DOHH2 (cell line): ENCODE data around the gene LRMDA.

ENCODE experiments used
- H3F3A ChIP-seq: fragments of 200-600 bp; sonication (generic), shearing (Covaris generic); 2 replicates; pipeline ENCODE4 v1.6.0; 2016; ENCODE audit warnings: antibody characterized with exemption, mild to moderate bottlenecking; ENCODE audit not compliant: control insufficient read depth, insufficient read depth
- H3K27ac ChIP-seq: fragments of 200-600 bp; sonication (generic); 2 replicates; pipeline ENCODE4 v1.5.1; 2014; ENCODE audit warnings: low read depth, mild to moderate bottlenecking, low read length, moderate library complexity
- H3K27me3 ChIP-seq: fragments of 200-600 bp; sonication (generic); 2 replicates; pipeline ENCODE4 v1.6.1; 2014; ENCODE audit warnings: mild to moderate bottlenecking, low read length, mixed read lengths; ENCODE audit not compliant: control insufficient read depth
- H3K36me3 ChIP-seq: fragments of 200-600 bp; sonication (generic); 2 replicates; pipeline ENCODE4 v1.6.1; 2014; ENCODE audit warnings: mild to moderate bottlenecking, low read length, moderate library complexity, mixed read lengths; ENCODE audit not compliant: control insufficient read depth
- H3K4me1 ChIP-seq: fragments of 200-600 bp; sonication (generic); 2 replicates; pipeline ENCODE4 v1.6.1; 2014; ENCODE audit warnings: mild to moderate bottlenecking, low read length, mixed read lengths; ENCODE audit not compliant: control insufficient read depth
- H3K4me2 ChIP-seq: fragments of 200-600 bp; sonication (generic); 2 replicates; pipeline ENCODE4 v1.6.0; 2014; ENCODE audit warnings: mild to moderate bottlenecking, low read length, moderate library complexity
- H3K4me3 ChIP-seq: fragments of 200-600 bp; sonication (generic); 2 replicates; pipeline ENCODE4 v1.5.1; 2014; ENCODE audit warnings: mild to moderate bottlenecking, low read length, mixed read lengths
- H3K79me2 ChIP-seq: fragments of 200-600 bp; sonication (generic); 2 replicates; pipeline ENCODE4 v1.6.1; 2014; ENCODE audit warnings: mild to moderate bottlenecking, low read length, mixed read lengths; ENCODE audit not compliant: control insufficient read depth
- H3K9me2 ChIP-seq: fragments of 200-600 bp; sonication (generic); replicated peaks from 2 replicates; pipeline ENCODE4 v1.6.1; 2014; ENCODE audit warnings: mild to moderate bottlenecking, low read length, mixed read lengths; ENCODE audit not compliant: control insufficient read depth
- H3K9me3 ChIP-seq: fragments of 200-600 bp; sonication (generic); 2 replicates; pipeline ENCODE4 v1.6.1; 2014; ENCODE audit warnings: antibody characterized with exemption, low read length, mixed read lengths; ENCODE audit not compliant: control insufficient read depth, insufficient read depth
- H4K20me1 ChIP-seq: fragments of 200-600 bp; sonication (generic); 2 replicates; pipeline ENCODE4 v1.6.0; 2014; ENCODE audit warnings: low read depth, mild to moderate bottlenecking, antibody characterized with exemption, low read length, moderate library complexity; ENCODE audit not compliant: control insufficient read depth, insufficient read depth
- EZH2phosphoT487 ChIP-seq: fragments of 200-600 bp; sonication (generic); IDR thresholded peaks from 2 replicates; pipeline ENCODE4 v1.6.1; 2017; ENCODE audit warnings: borderline replicate concordance, mild to moderate bottlenecking, antibody characterized with exemption, low read length, moderate library complexity, mixed read lengths
- TF ChIP-seq, protein P1 (sequence below): fragments of 200-600 bp; sonication (generic); IDR thresholded peaks from one replicate; pipeline ENCODE4 v1.5.1; 2014; ENCODE audit warnings: antibody characterized with exemption, mild to moderate bottlenecking, low read depth, low read length; ENCODE audit not compliant: poor library complexity, severe bottlenecking

Gene LRMDA

GRCh38 chr10:75484717-75485116 is 53.3 kb downstream of the LRMDA start:
- TF ChIP-seq, protein P1, sequence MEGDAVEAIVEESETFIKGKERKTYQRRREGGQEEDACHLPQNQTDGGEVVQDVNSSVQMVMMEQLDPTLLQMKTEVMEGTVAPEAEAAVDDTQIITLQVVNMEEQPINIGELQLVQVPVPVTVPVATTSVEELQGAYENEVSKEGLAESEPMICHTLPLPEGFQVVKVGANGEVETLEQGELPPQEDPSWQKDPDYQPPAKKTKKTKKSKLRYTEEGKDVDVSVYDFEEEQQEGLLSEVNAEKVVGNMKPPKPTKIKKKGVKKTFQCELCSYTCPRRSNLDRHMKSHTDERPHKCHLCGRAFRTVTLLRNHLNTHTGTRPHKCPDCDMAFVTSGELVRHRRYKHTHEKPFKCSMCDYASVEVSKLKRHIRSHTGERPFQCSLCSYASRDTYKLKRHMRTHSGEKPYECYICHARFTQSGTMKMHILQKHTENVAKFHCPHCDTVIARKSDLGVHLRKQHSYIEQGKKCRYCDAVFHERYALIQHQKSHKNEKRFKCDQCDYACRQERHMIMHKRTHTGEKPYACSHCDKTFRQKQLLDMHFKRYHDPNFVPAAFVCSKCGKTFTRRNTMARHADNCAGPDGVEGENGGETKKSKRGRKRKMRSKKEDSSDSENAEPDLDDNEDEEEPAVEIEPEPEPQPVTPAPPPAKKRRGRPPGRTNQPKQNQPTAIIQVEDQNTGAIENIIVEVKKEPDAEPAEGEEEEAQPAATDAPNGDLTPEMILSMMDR = no peak
- no peak for TF ChIP-seq EZH2phosphoT487

DNA sequence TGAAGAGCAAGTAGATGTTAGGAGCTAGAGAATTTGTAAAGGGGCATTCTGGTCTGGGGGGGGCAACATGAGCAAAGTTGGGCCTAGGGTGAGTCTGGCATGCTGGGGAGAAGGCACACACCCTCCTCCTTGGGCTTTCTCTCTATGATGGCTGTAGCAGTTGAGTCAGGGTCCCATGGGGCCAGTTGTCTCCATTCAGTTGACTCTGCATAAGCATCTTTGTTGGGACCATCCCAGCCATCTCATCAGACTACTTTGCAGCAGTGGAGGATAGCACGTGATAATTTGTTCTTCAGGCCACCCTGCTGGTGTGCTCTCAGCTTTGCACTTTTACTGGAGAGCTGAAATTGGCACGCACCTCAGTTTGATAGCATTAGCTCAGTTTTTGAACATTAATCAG is 55.2 kb downstream of the LRMDA start:
- Histone ChIP-seq H3F3A (no peaks in the 10 kb centered on the region), H3K4me2 (no peak overlapping the region), H3K27me3 (no peaks in the 10 kb centered on the region), H3K4me3 (no peak overlapping the region), H3K79me2 (no peaks in the 10 kb centered on the region), H3K27ac (no peak overlapping the region), H3K4me1 (no peaks in the 10 kb centered on the region), H3K9me2 (no peaks in the 10 kb centered on the region), H3K36me3 (no peaks in the 10 kb centered on the region), H3K9me3 (no peaks in the 10 kb centered on the region), H4K20me1 (no peaks in the 10 kb centered on the region)
- TF ChIP-seq, protein P1 = no peak
- TF ChIP-seq EZH2phosphoT487 = no peak

More at GRCh38 chr10:75484717-75485116, 53.3 kb downstream of the LRMDA start:
- no peaks in the 10 kb centered on the region for H3K27me3 ChIP-seq
- H3K9me3 ChIP-seq = no peaks in the 10 kb centered on the region
- no peaks in the 10 kb centered on the region for H3K4me1 ChIP-seq
- H3K27ac ChIP-seq = no peak overlapping the region
- no peaks in the 10 kb centered on the region for H3F3A ChIP-seq
- H3K4me3 ChIP-seq = no peak overlapping the region
- no peaks in the 10 kb centered on the region for H3K36me3 ChIP-seq
- no peaks in the 10 kb centered on the region for H3K9me2 ChIP-seq
- no peaks in the 10 kb centered on the region for H4K20me1 ChIP-seq
- no peak overlapping the region for H3K4me2 ChIP-seq
- H3K79me2 ChIP-seq = no peaks in the 10 kb centered on the region

GRCh38 chr10:75487087-75487754 is 55.8 kb downstream of the LRMDA start:
- TF ChIP-seq, protein P1 = no peak
- TF ChIP-seq EZH2phosphoT487 = no peak
- no peaks in the 10 kb centered on the region for H3F3A ChIP-seq
- no peak overlapping the region for H3K4me3 ChIP-seq
- H3K9me3 ChIP-seq = no peaks in the 10 kb centered on the region
- H3K4me2 ChIP-seq = no peak overlapping the region
- H3K4me1 ChIP-seq = no peaks in the 10 kb centered on the region
- no peaks in the 10 kb centered on the region for H3K27me3 ChIP-seq
- no peaks in the 10 kb centered on the region for H3K9me2 ChIP-seq
- no peak overlapping the region for H3K27ac ChIP-seq
- no peaks in the 10 kb centered on the region for H3K79me2 ChIP-seq
- no peaks in the 10 kb centered on the region for H4K20me1 ChIP-seq
- H3K36me3 ChIP-seq = no peaks in the 10 kb centered on the region
